ENCODE measurements around the gene FBP2.

The FBP2 gene

GRCh38 chr9:94563548-94563947 lies 30.1 kb downstream of the FBP2 start:
- DNase-seq (ENCODE audit: low read depth in 1 of 2, low spot score in 1 of 2) = no peak
- Histone ChIP-seq H3K27ac (replicated peaks) (no peak overlapping the region), H3K4me3 (replicated peaks; ENCODE audit: insufficient read depth, low read length) (no peak overlapping the region), H3K27me3 (ENCODE audit: insufficient read depth, poor library complexity, severe bottlenecking) (peaks cover 1% of the 10 kb centered on the region)
- no peak for TF ChIP-seq CTCF (IDR thresholded peaks at IDR 0.05; ENCODE audit: insufficient read depth, low read length)
- no peak for TF ChIP-seq GABPA (IDR thresholded peaks at IDR 0.05; ENCODE audit: low read depth)
- peak; percentile 77 for TF ChIP-seq SPI1 (IDR thresholded peaks at IDR 0.05; ENCODE audit: borderline replicate concordance, low read depth)

- no peak overlapping the region for H3K27ac ChIP-seq (replicated peaks)
- H3K27me3 ChIP-seq (ENCODE audit: insufficient read depth, poor library complexity, severe bottlenecking) = peaks cover 20% of the 10 kb centered on the region
- no peak for TF ChIP-seq POLR2AphosphoS5 (IDR thresholded peaks at IDR 0.05; ENCODE audit: low read depth)
- TF ChIP-seq SPI1 (IDR thresholded peaks at IDR 0.05; ENCODE audit: borderline replicate concordance, low read depth) = no peak
- TF ChIP-seq CTCF (IDR thresholded peaks at IDR 0.05; ENCODE audit: insufficient read depth, low read length) = no peak
- TF ChIP-seq REST (IDR thresholded peaks at IDR 0.05; ENCODE audit: insufficient replicate concordance, low read depth) = no peak
- TF ChIP-seq GABPA (IDR thresholded peaks at IDR 0.05; ENCODE audit: low read depth) = no peak
- no peak overlapping the region for H3K4me3 ChIP-seq (replicated peaks; ENCODE audit: insufficient read depth, low read length)
- no peak for DNase-seq (ENCODE audit: low read depth in 1 of 2, low spot score in 1 of 2)
These were observed 33.4 kb downstream of the FBP2 start for GRCh38 chr9:94560237-94560636.

- Histone ChIP-seq H3K4me3 (replicated peaks; ENCODE audit: insufficient read depth, low read length) (no peak overlapping the region), H3K27me3 (ENCODE audit: insufficient read depth, poor library complexity, severe bottlenecking) (peaks cover 29% of the 10 kb centered on the region), H3K27ac (replicated peaks) (no peak overlapping the region)
- TF ChIP-seq REST (IDR thresholded peaks at IDR 0.05; ENCODE audit: insufficient replicate concordance, low read depth) (no peak), POLR2AphosphoS5 (IDR thresholded peaks at IDR 0.05; ENCODE audit: low read depth) (no peak), SPI1 (IDR thresholded peaks at IDR 0.05; ENCODE audit: borderline replicate concordance, low read depth) (no peak), CTCF (IDR thresholded peaks at IDR 0.05; ENCODE audit: insufficient read depth, low read length) (no peak), GABPA (IDR thresholded peaks at IDR 0.05; ENCODE audit: low read depth) (no peak)
- DNase-seq (ENCODE audit: low read depth in 1 of 2, low spot score in 1 of 2) = no peak
These were observed 36.2 kb downstream of the FBP2 start for GRCh38 chr9:94557376-94557775.
